GM19395 (cell line): Measurements from ENCODE around the gene KIR3DL2.
"Not testable (repeated sequence)": the region's sequence is repeated elsewhere in the genome, so short reads cannot be mapped to it uniquely, and the experiment has no call there.

Source experiments
- ATAC-seq: cut with Tn5 transposase; IDR thresholded peaks from one replicate; pipeline ENCODE4 v1.9.1; 2021; ENCODE audit warnings: mild to moderate bottlenecking, moderate library complexity; ENCODE audit not compliant: unreplicated experiment

The KIR3DL2 gene

DNA sequence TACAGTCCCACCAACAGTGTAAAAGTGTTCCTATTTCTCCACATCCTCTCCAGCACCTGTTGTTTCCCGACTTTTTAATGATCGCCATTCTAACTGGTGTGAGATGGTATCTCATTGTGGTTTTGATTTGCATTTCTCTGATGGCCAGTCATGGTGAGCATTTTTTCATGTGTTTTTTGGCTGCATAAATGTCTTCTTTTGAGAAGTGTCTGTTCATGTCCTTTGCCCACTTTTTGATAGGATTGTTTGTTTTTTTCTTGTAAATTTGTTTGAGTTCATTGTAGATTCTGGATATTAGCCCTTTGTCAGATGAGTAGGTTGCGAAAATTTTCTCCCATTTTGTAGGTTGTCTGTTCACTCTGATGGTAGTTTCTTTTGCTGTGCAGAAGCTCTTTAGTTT is 13.2 kb downstream of the KIR3DL2 start:
- ATAC-seq, result not testable (repeated sequence)

DNA sequence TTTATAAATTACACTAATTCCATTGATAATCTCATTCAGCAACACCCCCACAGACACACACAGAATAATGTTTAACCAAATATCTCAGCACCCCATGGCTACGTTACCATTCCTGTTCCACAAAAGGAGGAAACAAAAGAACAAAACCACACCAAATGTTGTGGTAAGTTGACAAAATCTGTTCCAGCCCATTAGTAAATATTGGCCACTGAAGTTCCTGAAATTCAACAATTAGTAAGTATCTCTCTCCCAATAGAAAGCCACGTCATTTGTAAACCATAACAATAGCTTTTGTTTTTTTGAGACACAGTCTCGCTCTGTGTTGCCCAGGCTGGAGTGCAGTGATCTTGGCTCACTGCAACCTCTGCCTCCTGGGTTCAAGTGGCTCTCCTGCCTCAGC is 21.5 kb downstream of the KIR3DL2 start:
- no peak for ATAC-seq

DNA sequence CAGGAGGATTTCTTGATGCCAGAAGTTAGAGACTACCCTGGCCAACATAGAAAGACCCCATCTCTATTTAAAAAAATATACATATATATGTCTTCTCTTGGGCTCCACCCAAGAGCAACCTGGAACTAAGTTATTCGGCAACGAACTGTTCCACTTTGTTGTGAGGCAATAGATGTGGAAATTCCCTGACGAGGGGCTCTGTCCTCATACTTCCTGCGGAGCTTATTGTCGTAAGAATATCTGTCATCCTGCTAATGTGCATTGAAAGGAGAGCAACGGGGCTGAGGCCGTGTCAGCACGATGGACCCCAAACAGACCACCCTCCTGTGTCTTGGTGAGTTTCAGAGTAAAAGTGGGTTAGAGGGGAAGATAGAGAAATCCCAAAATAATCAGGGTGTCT is 23.7 kb downstream of the KIR3DL2 start, which contains the start of gene FCAR:
Gene FCAR, plus strand, starts transcription at position 246 of the 400 bp plus-strand sequence. Its CDS starts 55 bp downstream, at position 301.
- ATAC-seq, result no peak

DNA sequence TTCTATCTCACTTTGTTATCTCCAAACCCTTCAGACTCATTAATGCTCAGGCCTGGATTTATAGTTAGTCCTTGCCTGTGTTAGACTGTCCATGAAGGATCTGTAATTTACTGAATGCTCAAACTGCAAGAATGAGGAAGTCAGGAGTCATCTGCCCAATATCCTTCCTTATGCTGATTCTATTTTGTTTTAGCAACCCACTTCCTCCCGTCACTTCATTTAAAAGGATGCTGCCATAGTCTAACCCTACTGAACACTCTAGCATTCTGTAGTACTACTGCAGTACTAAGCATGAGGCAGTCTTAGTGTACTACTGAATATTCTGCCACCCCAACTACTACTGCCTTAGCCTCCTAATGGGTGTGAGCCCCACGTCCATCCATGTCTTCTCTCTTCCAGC is 25.3 kb downstream of the KIR3DL2 start:
- ATAC-seq, result no peak

DNA sequence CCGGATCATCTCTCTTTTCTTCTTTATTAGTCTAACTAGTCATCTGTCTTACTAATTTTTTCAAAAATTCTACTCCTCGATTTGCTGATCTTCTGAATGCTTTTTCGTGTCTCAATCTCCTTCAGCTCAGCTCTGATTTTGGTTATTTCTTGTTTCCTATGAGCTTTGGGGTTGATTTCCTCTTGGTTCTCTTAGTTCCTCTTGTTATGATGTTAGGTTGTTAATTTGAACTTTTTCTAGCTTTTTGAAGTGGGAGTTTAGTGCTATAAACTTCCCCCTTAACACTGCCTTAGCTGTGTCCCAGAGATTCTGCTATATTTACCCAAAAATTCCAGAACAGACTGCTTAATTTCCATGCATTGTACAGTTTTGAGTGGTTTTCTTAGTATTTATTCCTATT is 27.2 kb downstream of the KIR3DL2 start:
- no peak for ATAC-seq

DNA sequence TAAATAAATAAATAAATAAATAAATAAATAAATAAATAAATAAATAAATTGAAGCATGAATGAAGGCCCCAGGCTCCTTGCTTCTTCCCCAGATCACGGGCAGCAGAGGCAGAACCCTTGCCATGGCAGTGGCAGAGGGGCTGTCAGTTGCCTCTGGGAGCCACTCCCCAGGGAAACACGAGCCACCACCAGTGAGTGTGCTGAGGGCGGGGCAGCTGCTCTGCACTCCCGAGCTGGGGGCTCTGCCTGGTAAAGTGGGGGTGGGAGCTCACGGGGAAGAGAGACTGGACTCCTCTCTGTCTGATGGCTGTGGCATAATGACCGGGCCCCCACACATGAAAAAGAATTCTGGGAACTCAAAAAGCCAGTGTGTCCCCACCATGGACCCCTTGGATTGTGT is 31.6 kb downstream of the KIR3DL2 start:
- ATAC-seq, result no peak

DNA sequence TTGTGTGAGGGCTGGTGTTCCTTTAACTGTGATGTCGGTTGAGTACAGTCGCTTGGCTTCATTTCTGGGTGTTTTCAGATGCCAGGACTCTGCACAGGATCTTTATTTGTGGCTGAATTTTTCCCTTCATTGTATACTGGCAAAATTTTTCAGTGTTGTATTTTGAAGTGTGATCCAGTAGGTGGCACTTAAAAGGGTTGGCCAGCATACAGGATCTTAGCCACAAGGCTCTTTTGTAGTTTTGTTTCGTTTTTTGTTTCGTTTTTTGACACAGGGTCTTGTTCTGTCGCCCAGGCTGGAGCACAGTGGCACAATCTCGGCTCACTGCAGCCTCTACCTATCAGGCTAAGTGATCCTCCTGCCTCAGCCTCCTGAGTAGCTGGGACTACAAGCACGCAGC is 32.5 kb downstream of the KIR3DL2 start:
- ATAC-seq, result no peak

DNA sequence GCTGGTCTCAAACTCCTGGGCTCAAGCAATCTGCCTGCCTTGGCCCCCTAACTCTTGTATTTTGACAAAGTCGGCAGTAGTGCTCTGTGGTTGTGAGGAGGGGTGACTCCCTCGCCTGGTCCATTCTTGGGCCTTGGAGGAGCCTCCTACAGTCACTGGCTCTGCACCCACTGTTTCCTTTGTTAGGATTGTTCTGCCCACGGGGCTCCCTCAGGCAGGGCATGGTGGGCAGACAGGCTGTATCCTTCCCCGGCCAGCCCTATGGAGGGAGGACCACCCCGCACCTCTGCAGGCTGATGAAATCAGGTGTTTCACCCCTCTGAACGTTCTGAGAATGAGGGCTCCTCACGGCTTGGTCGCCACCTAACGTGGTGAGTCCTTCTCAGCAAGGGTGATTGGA is 33.0 kb downstream of the KIR3DL2 start:
- ATAC-seq, result no peak

DNA sequence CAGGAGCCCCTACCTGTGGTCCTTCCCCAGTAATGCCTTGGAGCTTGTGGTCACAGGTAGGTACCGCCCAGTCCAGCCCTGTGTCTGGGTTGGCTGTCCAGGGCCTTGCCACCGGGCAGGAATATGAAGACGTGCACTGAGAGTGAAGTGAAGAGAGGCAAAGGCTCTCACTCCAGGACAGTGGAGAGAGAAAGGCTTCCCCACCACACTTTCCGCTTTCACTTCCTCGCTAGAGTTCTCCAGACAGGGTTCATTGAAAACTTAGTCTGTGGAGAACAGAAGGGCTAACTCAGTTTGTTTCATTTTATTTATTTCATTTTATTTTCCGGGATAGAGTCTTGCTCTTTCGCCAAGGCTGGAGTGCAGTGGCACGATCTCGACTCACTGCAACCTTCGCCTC is 38.0 kb downstream of the KIR3DL2 start:
- ATAC-seq, result no peak

DNA sequence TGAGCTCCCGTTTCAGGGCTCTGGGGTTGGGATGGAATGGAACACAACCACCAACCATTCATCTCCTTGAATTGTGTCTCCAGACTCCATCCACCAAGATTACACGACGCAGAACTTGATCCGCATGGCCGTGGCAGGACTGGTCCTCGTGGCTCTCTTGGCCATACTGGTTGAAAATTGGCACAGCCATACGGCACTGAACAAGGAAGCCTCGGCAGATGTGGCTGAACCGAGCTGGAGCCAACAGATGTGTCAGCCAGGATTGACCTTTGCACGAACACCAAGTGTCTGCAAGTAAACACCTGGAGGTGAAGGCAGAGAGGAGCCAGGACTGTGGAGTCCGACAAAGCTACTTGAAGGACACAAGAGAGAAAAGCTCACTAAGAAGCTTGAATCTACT is 39.3 kb downstream of the KIR3DL2 start:
- ATAC-seq, result no peak

DNA sequence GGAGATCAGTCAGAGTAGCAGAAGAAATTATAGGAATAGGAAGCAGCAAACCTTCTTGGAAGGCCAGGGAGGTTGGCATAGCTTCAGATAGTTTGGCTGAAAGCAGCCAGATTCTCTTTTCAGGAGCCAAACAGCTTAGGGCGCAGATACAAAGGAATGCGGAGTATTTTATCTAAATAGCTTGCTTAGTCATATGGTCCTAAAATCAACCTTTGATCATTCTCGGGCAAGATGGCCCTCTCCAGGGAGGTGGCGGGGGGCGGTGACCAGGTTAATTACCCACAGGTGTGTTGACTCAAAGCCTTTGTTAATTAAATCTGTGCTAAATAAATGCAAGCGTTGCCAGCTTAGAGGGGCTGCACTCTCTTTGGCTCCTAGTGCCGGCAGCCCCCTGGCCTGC is 43.2 kb downstream of the KIR3DL2 start:
- ATAC-seq, result no peak

DNA sequence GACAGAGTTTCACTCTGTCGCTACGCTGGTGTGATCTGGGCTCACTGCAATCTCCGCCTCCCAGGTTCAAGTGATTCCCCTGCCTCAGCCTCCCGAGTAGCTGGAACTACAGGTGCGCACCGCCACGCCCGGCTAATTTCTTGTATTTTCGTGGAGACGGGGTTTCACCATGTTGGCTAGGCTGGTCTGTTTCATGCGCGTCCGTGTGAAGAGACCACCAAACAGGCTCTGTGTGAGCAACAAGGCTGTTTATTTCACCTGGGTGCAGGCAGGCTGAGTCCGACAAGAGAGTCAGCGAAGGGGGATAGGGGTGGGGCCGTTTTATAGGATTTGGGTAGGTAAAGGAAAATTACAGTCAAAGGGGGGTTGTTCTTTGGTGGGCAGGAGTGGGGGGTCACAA is 43.9 kb downstream of the KIR3DL2 start:
- not testable (repeated sequence) for ATAC-seq

DNA sequence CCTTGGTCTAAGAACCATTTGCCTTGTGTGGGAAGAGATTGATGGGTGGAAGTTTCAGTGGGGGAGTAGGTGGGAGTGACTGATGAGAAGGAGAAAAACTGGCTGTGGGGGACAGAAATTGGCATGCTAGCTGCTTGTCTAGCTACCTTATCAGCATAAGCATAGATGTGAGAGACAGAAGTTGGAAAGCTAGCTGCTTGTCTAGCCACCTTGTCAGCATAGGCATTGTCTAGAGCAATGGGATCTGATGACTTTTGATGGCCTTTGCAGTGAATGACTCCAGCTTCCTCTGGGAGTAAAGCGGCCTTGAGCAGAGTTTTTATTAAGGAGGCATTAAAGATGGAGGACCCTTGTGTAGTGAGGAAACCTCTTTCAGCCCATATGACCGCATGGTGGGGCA is 45.8 kb downstream of the KIR3DL2 start:
- no peak for ATAC-seq

DNA sequence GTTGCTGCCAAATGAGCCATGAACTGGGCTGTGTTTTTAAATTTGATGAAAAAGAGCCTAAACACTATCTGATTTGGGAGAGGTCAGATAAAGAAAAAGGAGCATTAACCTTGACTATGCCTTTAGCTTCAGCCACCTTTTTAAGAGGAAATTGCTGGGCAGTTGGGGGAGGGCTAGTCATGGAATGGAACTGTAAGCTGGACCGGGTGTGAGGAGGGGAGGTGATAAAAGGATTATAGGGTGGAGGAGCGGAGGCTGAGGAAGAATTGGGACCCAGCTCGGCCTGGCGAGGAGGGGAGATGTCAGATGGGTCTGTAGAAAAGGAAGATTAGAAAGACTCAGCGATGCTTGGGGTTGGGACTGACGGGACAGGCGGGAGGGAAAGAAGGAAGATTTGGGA is 48.4 kb downstream of the KIR3DL2 start:
- not testable (repeated sequence) for ATAC-seq

DNA sequence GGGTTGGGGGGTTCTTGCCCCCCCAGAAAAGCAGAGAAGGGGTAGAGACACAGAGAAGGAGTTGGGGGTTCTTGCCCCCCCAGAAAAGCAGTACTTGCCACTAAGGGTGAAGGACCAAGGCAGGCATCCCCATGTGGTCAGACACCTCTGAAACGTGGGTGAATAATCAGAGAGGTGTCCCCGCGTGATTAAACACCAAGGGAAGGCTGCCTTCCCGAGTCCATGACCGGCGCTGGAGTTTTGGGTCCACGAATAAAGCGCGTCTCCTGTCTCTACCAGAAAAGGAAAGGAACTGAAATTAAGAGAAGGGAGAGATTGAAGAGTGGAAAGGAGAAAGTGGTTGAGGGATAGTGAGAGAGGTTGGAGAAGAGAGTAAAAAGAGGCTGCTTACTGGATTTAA is 49.4 kb downstream of the KIR3DL2 start:
- not testable (repeated sequence) for ATAC-seq

DNA sequence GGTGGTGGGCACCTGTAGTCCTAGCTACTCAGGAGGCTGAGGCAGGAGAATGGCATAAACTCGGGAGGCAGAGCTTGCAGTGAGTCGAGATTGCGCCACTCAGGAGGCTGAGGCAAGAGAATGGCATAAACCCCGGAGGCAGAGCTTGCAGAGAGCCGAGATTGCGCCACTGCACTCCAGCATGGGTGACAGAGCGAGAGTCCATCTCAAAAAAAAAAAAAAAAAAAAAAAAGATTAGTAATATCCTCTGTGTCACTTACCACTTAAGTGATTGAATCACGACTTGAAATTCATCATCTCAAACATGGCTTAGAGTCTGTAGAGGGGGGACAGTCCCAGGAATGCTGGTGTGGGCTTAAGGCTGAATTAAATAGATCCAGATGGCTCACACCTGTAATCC is 50.9 kb downstream of the KIR3DL2 start:
- not testable (repeated sequence) for ATAC-seq

DNA sequence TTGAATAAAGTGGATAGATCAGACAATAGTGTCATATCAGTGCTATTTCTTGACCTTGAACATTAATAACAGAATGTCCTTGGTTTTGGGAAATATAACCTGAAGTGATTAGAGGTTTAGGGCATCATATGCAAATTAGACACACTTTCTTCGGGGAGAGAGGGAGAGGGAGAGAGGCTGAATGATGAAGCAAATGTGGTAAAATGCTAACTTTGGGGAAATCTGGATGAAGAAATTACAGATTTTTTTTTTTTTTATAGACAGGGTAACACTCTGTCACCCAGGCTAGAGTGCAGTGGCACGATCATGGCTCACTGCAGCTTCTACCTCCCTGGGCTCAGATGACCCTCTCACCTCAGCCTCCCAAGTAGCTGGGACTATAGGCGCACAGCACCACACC is 51.8 kb downstream of the KIR3DL2 start:
- ATAC-seq, result no peak

DNA sequence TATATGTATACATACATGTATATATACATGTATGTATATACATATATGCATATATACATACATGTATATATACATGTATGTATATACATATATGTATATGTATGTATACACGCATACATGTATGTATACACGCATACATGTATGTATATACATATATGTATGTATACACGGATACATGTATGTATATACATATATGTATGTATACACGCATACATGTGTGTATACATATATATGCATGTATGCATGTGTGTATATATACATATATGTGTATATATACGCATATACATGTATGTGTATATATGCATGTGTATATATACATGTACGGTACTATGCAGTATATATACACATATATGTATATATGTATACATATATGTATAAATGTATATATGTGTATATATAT is 53.1 kb downstream of the KIR3DL2 start:
- no peak for ATAC-seq

DNA sequence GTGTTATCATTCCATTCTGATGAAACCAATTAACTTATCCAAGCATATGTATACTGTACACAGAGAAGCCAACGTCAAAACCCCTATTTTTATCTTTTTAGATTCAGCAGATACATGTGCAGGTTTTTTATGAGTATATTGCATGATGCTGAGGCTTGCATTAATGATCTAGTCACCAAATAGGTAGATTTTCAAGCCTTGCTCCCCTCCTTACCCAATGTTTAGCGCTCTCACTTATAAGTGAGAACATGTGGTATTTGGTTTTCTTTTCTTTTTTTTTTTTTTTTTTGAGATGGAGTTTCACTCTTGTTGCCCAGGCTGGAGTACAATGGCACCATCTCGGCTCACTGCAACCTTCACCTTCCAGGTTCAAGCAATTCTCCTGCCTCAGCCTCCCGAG is 54.0 kb downstream of the KIR3DL2 start:
- not testable (repeated sequence) for ATAC-seq

DNA sequence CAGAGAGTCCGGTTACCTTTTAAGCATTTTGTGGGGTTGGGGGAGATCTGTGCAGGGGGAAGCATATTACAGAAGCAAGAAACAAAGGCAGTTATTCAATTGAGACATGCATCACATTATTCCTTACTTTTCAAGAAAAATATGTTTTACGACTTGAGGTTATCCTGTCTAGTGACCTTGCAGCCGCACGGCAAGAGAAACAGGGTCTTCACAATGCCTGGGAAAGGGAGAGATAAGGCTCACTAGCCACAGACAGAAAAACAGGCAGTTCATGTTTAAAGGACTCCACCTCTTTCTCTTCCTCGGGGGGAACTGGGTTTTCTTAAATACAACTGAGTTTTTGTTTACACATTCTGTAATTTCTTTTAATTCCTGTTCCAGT is 55.2 kb downstream of the KIR3DL2 start:
- no peak for ATAC-seq

DNA sequence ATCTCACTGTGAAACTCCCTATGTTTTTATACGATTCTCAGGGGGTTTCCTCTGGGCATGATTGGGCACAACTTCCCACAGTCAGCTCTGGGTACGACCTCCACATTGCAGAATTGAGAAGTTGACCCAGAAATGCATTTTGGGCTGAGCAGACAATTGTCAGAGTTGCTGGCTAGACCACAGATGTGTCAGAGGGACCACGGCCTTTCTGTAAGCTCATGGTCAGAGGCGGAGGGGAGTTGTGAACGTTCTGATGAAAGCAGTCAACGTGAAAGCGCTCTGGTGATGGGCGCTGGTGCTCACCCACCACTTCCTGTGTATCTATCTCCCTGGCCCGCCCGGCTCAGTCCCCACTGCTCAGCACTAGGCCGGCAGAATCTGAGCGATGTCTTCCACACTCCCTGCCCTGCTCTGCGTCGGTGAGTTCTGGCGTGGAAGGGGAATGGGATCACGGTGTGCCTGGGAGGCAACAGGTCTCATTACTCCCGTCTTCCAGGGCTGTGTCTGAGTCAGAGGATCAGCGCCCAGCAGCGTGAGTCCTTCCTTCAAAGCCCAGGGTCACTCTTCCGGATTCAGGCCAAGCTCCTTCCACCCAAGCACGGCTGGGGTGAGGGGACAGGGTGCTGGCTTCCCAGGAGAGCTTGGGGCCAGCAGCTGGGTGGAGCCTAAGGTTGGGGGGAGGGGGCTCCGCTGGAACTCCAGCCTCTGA is 55.7 kb downstream of the KIR3DL2 start, which contains the start of gene NCR1:
Gene NCR1, plus strand, starts transcription at position 346 of the 709 bp plus-strand sequence. Its CDS starts 40 bp downstream, at position 386.
- no peak for ATAC-seq

DNA sequence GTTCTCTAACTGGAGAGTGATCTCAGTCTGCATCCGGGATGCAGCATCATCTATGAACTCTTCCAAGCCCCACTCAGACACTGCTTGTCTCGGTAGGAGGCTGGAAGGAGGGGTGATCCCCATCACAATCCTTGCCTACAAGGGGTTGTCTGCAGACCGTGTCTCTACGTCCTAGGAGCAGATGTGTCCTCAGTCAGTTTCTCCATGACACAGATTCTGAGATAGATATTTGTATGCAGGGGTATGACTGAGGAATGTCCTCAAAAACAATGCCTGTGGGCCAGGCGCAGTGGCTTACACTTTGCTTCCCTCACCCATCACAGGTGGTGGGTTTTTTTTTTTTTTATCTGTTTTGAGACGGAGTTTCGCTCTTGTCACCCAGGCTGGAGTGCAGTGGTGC is 56.6 kb downstream of the KIR3DL2 start:
- no peak for ATAC-seq

DNA sequence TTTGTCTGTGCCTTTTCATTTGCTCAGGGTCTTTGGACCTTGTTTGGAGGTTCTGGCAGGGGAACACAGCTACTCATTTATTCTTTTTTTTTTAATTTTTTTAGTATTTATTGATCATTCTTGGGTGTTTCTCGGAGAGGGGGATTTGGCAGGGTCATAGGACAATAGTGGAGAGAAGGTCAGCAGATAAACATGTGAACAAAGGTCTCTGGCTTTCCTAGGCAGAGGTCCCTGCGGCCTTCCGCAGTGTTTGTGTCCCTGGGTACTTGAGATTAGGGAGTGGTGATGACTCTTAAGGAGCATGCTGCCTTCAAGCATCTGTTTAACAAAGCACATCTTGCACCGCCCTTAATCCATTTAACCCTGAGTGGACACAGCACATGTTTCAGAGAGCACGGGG is 57.7 kb downstream of the KIR3DL2 start:
- not testable (repeated sequence) for ATAC-seq
